KBM-7 (cell line): ENCODE measurements around the gene PIGS.

Experiments
- DNase-seq: peaks from one replicate; pipeline ENCODE4 v3.0.0-alpha.2; 2015
- in situ Hi-C: fragments of 300-500 bp; cut with MboI; formaldehyde crosslinking; loops from 2 replicates; pipeline ENCODE4 v1.14.3; 2020; ENCODE audit warnings: low sequenced_read_pairs, low pct_unique_long_range_greater_than_20kb, mixed read lengths

The PIGS gene

DNA sequence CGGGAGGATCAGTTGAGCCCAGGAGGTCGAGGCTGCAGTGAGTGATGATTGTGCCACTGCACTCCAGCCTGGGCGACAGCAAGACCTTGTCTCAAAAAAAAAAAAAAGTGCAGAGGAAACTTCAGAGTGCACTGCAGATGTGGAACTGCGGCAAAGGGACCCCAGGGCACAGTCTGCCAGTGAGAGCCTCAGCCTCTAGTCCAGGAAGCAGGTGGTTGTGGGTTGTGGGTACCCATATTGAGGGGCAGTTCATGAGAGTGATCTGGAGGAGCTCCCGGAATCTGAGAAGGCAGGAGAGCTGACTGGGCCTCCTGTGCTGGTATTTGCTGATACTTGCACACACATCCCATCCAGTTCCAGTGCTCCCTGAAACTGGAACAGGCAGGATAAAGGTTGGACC, 52.1 kb downstream of the PIGS start:
- DNase-seq, result peak; percentile 18
- in situ Hi-C loops, result no loop called here

DNA sequence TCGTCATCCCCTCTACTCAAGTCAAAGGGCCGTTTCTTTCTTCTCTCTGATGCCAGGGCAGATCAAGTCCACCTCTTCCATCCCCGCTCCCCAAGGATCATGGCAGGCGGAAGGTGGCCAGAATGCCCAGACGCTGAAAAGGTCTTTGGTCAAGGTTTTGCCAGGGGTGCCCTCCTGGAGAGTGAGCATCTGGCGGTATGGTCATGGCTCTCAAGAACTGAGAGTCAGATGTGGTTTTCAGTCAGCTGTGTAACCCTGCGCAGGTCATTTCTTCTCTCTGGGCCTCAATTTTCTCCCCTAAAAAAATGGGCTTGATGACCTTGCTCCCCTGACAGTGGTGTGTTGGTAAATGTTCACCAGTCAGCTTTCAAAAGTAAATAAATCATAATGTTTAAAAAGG, 52.7 kb downstream of the PIGS start:
- DNase-seq, result no peak
- in situ Hi-C loops, result no loop called here

DNA sequence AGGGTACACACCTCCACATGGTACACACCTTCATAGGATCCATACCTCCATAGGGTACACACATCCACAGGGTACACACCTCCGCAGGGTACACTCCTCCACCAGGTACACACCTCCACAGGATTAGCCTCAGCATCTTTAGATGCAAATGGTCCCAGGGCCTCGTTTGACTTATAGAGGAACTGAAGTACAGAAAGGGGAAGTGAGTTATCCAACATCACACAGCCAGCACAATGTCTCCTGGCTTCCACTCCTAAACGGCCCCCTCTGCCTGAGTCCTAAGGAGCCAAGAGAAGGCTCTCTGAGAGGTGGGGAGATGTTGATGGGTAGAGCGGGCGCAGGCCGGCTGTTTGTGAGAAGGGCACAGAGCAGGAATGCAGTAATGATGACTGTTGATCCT, 53.2 kb downstream of the PIGS start:
- in situ Hi-C loops, result no loop called here
- DNase-seq, result peak; percentile 33

DNA sequence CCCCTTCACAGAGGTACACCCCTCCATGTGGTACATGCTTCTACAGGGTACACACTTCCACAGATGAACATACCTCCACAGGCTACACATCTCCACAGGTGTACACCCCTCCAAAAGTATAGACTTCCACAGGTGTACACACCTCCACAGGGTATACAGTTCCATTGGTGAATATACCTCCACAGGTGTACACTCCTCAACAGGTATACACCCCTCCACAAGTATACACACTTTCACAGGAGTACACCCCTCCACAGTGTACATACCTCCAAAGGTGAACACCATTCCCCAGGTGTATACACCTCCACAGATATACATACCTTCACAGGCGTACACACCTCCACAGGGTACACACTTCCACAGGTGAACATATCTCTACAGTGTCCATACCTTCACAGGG, 55.8 kb downstream of the PIGS start:
- no peak for DNase-seq
- in situ Hi-C loops, result no loop called here

DNA sequence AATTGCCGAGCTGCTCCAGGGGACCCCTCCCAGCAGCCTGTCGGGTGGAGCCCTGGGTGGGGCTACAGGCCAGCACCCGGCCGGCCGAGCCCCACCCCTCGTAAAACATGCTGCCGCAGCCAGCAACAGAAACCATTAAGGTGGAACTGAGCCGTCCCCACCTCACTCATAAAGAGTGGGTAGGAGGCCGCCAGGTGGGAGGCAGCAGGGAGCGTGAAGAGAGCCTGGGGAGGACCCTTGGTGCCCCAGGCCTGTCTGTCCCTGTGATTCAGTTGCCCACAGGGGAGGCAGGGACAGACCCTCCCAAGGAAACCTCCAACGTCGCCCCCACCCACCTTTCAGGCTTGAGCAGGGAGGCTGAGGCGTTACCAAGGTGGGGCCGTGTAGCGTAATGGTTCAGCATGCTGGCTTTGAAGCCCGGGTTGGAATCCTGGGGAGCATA, 56.7 kb downstream of the PIGS start:
- DNase-seq, result no peak
- in situ Hi-C loops, result no loop called here

DNA sequence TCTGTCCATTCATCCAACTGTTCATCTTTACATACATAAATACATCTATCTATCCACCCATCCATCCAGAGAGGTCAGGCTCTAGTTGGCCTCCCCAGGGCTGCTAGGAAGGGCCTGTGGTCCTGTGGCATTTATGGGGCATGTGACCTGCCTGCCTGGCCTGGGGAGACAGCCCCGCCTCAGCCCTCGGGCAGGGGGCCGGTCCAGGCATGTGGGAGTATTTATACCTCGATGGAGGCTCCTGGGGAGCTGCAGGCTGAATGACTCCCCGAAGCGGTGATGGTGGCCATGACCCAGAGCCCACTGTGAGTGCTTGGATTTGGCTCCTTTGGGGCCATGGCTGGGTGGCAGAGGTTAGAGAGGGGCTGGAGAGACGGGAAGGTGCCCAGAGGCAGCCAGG, 57.8 kb downstream of the PIGS start:
- no peak for DNase-seq
- in situ Hi-C loops, result no loop called here

DNA sequence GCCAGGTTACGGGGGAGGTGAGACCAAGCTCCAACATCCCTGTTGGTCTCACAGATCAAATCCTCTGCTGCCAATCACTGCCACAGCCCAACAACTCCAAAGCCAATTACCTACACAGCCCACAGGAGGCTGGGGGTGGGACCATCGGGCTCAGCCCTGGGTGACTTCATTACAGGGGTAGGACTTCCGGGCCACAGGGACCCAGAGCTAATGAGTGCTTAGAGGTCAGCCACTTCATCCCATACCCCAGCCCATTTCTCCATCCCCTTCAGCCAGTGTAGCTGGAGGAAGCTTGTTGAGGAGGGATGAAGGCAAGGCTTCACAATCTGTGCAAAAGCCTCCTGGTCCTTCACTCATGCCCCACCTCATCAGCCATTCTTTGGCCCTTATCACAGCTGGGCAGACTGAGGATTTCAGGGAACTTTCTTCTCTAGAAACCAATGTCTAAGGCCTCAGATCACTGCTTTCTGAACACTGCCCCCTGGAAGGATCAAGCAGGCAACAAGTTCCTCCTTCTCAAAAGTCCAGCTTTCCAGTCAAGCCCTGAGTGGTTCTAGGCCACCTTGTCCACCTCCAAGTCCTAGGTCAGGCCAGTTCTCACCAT, 59.4 kb downstream of the PIGS start:
- no peak for DNase-seq
- in situ Hi-C loops, result no loop called here

DNA sequence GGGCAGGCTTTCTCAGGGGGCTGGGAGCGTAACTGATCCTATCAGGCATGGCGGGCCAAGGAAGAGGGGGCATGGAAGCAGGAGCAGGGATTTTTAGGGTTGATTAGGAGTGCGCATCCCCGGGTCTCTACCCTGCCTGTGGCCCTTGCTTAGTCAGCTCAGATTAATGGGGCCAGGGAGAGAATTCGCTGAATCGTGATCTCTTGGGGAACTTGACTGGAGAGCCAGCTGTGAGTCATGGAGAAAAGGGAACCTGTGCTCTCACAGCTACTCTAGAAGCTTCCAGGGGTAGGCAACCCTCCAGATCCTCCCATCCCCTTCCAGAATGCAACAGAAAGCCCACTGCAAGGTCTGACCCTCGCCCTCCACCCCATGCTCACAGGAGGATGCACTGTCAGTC, 61.5 kb downstream of the PIGS start:
- in situ Hi-C loops, result no loop called here
- no peak for DNase-seq

DNA sequence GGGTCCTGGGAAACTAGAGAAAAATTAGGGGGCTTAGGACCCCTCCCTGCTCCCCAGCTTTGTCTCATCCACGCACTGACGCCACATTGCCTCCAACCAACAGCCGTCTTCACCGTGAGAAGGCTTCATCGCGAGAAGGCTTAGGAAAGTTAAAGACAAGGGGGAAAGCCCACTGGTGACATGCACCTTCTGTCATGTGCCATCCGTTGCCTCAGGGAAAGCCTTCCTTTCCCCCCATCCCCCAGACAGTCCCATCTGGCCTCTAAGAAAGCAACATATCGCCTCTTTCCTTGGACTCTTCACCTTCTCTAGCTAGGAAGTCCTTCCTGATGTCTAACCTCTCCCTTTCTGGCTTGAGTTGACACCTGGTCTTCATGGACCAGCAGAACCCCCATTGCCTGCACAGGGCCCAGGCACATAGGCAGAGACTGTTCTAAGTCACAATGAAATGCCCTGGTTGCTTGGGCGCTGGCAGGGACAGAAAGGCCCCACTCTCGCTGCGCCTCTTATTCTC, 63.1 kb downstream of the PIGS start:
- DNase-seq, result no peak
- in situ Hi-C loops, result no loop called here

DNA sequence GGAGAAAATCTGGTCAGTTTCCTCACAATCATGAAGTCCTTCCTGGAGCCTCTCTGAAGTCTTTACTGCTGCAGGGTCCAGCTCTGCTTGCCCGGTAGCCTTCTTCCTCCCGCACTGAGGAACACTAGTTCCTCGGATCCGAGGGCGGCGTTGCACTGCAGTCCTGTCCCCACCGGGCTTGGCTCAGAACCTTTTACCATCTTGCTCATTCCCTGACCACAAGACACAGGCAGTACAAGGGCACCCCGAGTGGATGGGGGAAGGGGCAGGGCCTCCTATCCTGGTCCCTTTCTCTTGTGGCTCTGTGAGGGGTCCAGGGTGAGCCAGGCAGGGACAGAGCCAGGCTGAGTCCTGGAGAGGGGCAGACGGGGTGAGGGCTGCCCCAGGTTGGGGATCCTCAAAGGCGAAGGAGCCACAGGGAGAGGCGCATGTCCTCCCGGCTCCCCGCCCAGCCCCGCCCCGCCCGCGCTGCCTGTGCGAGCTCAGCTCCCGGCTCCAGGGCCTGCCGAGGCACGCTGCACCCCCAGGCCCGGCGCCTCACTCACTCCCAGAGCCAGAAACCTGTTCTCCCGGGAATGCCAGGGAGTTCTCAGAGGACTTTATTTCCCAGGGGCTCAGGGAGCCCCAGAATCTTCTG, 63.6 kb downstream of the PIGS start:
- in situ Hi-C loops, result no loop called here
- no peak for DNase-seq

DNA sequence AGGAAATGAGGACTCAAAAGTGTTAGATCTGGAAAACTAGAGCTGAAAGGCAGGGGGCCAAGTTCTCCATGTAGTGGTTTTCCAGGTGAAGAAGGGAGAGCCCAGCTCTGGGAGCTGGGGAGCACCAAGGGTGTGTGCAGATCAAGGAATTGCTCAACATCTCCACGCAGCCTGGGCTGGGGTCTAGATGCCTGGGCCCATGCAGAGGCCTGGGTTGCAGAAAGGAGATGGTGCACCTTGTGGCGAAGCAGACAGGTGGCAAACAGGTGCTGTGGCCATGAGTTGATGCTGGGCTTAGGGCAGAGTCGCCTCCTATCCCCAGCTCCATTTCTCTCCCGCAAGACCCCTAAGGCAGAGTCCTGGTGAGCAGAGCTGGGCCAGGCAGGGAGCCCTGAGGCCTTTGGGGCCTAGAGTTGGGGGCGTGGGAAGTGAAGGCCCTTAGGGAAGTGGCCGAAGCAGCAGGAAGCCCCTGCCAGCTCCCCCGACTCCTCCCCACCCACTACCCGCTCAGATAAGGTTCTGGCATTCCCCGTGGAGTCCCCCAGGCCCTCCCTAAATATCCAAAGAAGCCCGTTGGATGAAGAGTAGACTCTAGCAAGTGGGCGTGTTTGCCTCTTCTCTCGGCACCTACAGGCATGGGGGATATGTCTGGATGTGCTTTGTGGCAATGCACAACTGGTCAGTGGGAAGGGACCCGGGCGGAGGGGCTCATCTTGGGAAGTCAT, 64.4 kb downstream of the PIGS start:
- in situ Hi-C loops, result no loop called here
- no peak for DNase-seq

DNA sequence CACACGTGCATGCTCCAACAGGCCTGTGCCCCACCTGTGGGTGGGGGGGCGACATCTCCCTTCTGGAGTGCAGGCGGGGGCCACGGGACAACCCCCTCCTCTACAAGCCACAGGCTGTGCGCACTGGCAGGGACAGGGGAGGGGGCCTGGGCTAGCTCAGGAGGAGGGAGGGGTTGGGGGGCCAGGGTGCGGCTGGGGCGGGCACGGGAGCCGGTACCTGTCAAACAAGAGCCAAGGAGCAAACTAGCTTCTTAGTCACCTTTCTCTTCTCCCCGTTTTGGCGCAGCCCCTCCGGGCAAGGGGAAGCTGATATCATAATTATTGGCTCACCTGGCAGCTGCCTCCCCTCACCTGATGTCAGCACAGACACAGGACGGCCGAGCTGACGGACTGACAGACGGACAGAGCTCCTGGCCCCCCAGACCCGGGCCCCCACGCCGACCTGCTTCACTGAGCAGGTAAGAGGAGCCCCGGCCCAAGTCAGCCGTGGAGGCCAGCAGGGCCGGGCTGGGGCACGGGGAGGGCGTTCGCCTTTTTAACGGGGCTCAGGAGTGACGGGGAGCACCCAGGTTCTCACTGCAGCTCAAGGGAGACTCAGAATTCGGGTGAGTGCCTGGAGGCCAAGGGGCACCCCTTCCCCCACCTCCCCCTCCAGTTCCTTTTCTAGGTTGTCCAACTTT, 65.2 kb downstream of the PIGS start, which contains the start of gene FOXN1:
Gene FOXN1 (plus strand): TSS at position 363 of the 680 bp plus-strand sequence. CDS start 17,622 bp downstream, outside the sequence.
- in situ Hi-C loops, result no loop called here
- no peak for DNase-seq

DNA sequence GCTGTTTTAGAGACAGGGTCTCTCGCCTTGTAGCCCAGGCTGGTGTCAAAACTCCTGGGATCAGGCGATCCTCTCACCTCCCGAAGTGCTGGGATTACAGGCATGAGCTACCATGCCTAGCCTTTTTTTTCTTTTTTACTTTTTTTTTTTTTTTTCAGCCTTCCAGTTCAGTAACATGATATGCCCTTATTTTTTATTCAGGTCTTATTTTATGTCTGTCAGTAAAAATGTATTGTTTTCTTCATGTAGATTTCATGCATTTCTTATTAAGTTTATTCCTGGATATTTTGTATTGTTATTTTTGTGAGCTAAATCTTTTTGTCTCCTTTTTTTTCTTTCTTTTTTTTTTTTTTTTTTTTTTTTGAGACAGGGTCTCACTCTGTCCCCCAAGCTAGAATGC, 67.9 kb downstream of the PIGS start:
- DNase-seq, result no peak
- in situ Hi-C loops, result no loop called here
